ENCODE measurements around the gene PDE6B. TPM values are rescaled to one million over a fixed set of nuclear protein-coding genes. Genes with fewer than 3 reads are reported as not detected.

PDE6B gene
- total RNA-seq, 4 donors from 2014 or later, result not detected

- H3K4me1 ChIP-seq, result peaks cover 21 to 28% of the 10 kb centered on the region in 2 donors
- TF ChIP-seq, protein P1, sequence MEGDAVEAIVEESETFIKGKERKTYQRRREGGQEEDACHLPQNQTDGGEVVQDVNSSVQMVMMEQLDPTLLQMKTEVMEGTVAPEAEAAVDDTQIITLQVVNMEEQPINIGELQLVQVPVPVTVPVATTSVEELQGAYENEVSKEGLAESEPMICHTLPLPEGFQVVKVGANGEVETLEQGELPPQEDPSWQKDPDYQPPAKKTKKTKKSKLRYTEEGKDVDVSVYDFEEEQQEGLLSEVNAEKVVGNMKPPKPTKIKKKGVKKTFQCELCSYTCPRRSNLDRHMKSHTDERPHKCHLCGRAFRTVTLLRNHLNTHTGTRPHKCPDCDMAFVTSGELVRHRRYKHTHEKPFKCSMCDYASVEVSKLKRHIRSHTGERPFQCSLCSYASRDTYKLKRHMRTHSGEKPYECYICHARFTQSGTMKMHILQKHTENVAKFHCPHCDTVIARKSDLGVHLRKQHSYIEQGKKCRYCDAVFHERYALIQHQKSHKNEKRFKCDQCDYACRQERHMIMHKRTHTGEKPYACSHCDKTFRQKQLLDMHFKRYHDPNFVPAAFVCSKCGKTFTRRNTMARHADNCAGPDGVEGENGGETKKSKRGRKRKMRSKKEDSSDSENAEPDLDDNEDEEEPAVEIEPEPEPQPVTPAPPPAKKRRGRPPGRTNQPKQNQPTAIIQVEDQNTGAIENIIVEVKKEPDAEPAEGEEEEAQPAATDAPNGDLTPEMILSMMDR (IDR thresholded peaks at IDR 0.05 in 4 of 5, conservative IDR thresholded peaks at IDR 0.05 in 1 of 5), result no peak
- no peak for TF ChIP-seq POLR2A (IDR thresholded peaks at IDR 0.05)
- intact Hi-C loops (cut with DNase I; ENCODE audit: low total_unique reads), result no loop called here
Measured at GRCh38 chr4:710116-710515, 84.7 kb downstream of the PDE6B start.

DNA sequence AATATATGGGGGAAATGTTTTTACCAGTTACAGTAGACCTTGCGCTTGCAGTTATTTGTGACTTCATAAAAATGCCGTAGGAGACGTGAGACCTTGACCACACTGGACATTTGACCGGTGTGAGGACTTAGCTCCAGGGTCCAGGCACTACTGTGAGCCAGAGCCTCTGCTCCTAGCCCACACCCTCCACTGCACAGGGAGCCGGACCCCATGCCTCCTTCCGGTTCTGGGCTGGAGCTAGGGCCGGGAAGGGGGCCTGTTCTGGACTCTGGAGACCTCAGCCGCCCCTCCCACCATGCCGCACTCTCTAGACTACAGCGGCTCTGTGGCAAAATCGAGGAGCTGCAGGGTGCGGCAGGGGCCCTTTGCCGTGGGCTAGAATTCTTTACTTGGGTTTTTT, 85.5 kb downstream of the PDE6B start:
- Histone ChIP-seq H3K9me3 (no peaks in the 10 kb centered on the region), H3K4me1 (peaks cover 21 to 28% of the 10 kb centered on the region in 2 donors), H3K27me3 (no peaks in the 10 kb centered on the region), H3K4me3 (no peak overlapping the region), H3K36me3 (no peaks in the 10 kb centered on the region), H3K27ac (no peak overlapping the region)
- ATAC-seq (no peak), DNase-seq (no peak)
- intact Hi-C loops (cut with DNase I; ENCODE audit: low total_unique reads) (no loop called here), in situ Hi-C loops (cut with MboI; ENCODE audit: low sequenced_read_pairs in 4 of 4) (no loop called here)
- TF ChIP-seq POLR2A (IDR thresholded peaks at IDR 0.05), result no peak
- TF ChIP-seq, protein P1 (IDR thresholded peaks at IDR 0.05 in 4 of 5, conservative IDR thresholded peaks at IDR 0.05 in 1 of 5), result no peak

More at GRCh38 chr4:710116-710515, 84.7 kb downstream of the PDE6B start:
- DNase-seq (no peak), ATAC-seq (no peak)
- H3K4me3 ChIP-seq, result no peak overlapping the region
- H3K9me3 ChIP-seq, result no peaks in the 10 kb centered on the region
- H3K27me3 ChIP-seq, result no peaks in the 10 kb centered on the region
- no peak overlapping the region for H3K27ac ChIP-seq
- in situ Hi-C loops (cut with MboI; ENCODE audit: low sequenced_read_pairs in 4 of 4), result no loop called here
- no peaks in the 10 kb centered on the region for H3K36me3 ChIP-seq

DNA sequence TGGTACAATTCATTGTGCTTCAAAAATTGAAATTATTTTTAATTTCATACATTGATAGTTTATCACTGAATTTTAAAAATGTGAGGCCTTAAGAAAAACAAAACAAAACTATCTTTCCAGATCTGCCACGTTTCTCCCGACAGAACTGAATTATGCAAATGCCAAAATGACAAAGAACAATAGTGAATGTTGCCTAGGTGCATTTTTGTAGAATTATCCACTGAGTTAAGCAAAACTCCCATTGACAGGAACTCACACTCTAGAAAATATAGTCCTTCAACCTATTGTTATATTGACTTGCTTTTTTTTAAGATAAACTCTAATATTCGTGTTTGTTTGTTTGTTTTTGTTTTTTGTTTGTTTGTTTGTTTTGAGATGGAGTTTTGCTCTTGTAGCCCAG, 86.7 kb downstream of the PDE6B start:
- in situ Hi-C loops (cut with MboI; ENCODE audit: low sequenced_read_pairs in 4 of 4) (no loop called here), intact Hi-C loops (cut with DNase I; ENCODE audit: low total_unique reads) (no loop called here)
- ATAC-seq, result no peak

DNA sequence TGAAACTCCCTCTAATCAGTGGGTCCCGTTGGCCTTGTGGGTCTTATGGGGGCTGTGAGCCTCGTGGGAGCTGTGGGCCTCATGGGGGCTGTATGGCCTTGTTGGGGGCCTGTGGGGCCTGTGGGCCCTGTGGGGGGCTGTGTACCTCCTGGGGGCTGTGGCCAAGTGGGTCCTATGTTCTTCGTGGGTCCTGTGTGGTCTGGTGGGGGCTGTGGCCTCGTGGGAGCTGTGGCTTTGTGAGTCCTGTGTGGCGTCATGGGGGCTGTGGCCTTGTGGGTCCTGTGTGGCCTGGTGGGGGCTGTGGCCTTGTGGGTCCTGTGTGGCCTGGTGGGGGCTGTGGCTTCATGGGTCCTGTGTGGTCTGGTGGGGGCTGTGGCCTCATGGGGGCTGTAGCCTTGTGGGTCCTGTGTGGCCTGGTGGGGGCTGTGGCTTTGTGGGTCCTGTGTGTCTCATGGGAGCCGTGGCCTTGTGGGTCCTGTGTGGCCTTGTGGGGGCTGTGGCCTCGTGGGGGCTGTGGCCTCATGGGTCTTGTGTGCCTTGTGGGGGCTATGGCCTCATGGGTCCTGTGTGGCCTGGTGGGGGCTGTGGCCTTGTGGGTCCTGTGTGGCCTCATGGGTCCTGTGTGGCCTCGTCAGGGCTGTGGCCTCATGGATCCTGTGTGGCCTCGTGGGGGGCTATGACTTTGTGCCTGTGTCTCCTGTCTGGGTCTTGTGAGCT, 87.7 kb downstream of the PDE6B start:
- DNase-seq (no peak), ATAC-seq (no peak)
- H3K27ac ChIP-seq, result no peak overlapping the region
- no peaks in the 10 kb centered on the region for H3K36me3 ChIP-seq
- H3K4me3 ChIP-seq, result no peak overlapping the region
- H3K27me3 ChIP-seq, result no peaks in the 10 kb centered on the region
- TF ChIP-seq, protein P1 (IDR thresholded peaks at IDR 0.05 in 4 of 5, conservative IDR thresholded peaks at IDR 0.05 in 1 of 5), result no peak
- no peak for TF ChIP-seq POLR2A (IDR thresholded peaks at IDR 0.05)
- intact Hi-C loops (cut with DNase I; ENCODE audit: low total_unique reads) (no loop called here), in situ Hi-C loops (cut with MboI; ENCODE audit: low sequenced_read_pairs in 4 of 4) (no loop called here)
- H3K9me3 ChIP-seq, result no peaks in the 10 kb centered on the region
- H3K4me1 ChIP-seq, result peaks cover 12 to 16% of the 10 kb centered on the region in 2 donors

More for the DNA sequence above, 86.7 kb downstream of the PDE6B start:
- DNase-seq, result no peak
- H3K9me3 ChIP-seq, result no peaks in the 10 kb centered on the region
- H3K27me3 ChIP-seq, result no peaks in the 10 kb centered on the region
- H3K36me3 ChIP-seq, result no peaks in the 10 kb centered on the region
- TF ChIP-seq, protein P1 (IDR thresholded peaks at IDR 0.05 in 4 of 5, conservative IDR thresholded peaks at IDR 0.05 in 1 of 5), result no peak
- TF ChIP-seq POLR2A (IDR thresholded peaks at IDR 0.05), result no peak
- H3K4me1 ChIP-seq, result peaks cover 16 to 24% of the 10 kb centered on the region in 2 donors
- no peak overlapping the region for H3K4me3 ChIP-seq
- no peak overlapping the region for H3K27ac ChIP-seq

Measured in gastrocnemius medialis (tissue), 4 donors.